Dermis blood vessel endothelial cell (primary cell): Measurements from ENCODE around the gene C3orf20. TPM values are rescaled to one million over a fixed set of nuclear protein-coding genes. Genes with fewer than 3 reads are reported as not detected.
"Not testable (repeated sequence)": the region's sequence is repeated elsewhere in the genome, so short reads cannot be mapped to it uniquely, and the experiment has no call there.

Experiments
- DNase-seq: peaks from one replicate; pipeline ENCODE4 v3.0.0; 2010
- total RNA-seq: library from RNA; depleted of rRNA; stranded (reverse); fragments of >200 nt; gene quantifications from 2 replicates; pipeline ENCODE4 v1.2.3, GENCODE V29; 2014

Gene C3orf20
- total RNA-seq, 1 donor from 2014 or later, result not detected

- DNase-seq, result no peak
These were observed 126.1 kb downstream of the C3orf20 start for GRCh38 chr3:14801031-14801430.

- DNase-seq, result no peak
These were observed 126.9 kb downstream of the C3orf20 start for GRCh38 chr3:14801668-14802380.

DNA sequence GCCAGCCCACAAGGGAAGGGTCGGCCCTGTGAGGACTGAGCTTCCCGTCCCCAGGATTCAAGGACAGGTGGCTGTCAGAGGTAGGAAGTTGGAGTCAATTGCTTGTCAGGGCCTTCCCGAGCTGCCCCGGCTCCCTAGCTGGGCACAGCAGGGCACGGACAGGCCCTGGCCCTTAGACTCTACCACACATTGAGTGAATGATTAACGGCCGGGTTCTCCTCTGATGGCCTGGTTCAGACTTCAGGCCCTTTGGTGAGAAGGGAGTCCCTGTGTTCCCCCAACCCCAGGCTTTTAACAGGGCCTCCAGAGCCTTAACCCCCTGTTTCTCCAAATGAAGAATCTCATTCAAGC lies 127.4 kb downstream of the C3orf20 start:
- DNase-seq, result no peak

- DNase-seq, result peak; percentile 91
These were observed 128.4 kb downstream of the C3orf20 start for GRCh38 chr3:14803101-14803980.

GRCh38 chr3:14803981-14804834 lies 129.3 kb downstream of the C3orf20 start:
- DNase-seq, result peak; percentile 94

DNA sequence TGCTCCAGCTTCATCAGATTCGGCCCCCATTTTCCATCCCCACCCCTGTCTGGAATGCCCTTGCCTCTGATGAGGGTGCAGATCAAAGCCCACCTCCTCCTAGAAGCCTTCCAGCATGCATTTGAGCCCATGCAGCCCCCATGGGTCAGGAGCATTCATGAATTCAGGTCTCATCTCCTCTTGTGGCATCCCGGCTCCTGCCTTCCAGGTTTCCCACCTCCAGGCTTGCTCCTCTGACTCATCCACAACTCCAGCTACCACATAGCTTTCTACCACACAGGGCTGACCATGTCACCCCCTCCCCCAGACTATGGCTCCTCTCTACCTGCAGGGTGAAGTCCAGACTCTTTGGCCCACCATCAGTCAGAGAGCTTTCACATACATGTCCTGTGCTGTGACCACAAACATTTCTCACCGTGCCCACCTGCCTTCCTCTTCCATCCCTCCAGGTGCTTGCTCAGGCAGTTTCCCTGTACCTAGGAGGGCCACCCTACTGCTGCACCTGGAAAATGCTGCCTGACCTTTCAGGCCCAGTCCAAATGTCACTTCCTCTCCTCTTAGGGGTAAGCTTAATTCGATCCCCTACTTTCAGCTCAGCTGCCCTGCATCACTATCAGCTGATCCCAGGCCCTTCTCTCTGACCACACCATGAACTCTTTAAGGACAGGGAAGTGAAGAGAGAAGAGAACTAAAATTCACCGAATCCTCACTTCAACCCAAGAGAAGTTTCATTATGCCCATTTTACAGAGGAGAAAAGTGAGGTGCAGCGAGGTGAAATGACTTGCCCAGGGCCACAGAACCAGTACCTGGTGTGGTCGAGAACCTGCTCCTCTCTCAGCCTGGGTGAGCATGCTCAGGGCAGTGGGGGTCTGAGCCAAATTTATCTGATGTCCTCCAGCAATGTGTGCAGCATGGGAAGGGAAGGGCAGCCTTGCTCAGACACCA lies 130.2 kb downstream of the C3orf20 start:
- DNase-seq, result peak; percentile 61

GRCh38 chr3:14805961-14806537 lies 131.1 kb downstream of the C3orf20 start:
- no peak for DNase-seq

DNA sequence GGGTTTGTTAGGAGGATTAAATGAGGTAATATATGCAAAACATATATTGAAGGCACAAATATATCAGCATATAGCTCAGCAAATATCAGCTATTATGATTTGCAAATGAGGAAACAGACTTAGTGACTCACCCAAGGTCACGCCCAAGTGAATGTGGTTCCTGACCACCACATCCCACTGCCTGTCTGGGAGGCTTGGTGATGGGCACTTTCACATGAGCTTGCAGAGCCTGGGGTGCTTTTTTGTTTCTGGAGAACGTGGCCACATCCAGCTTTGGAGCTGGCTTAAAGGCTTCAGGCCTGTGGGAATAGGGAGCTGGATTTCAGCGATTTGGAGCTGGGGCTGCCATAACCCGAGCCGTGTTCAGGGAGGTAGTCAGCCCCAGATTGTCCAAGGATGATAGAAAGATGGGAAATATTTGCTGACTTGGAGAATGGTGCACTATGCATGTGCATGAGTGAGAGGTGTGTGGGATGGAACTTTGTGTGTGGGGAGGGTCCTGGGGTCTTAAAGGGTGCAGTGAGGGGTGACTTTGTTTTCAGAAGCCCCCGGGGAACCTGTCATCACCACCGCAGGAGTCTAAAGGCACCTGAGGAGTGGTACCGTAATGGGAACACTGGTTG lies 131.8 kb downstream of the C3orf20 start:
- DNase-seq, result peak; percentile 93

DNA sequence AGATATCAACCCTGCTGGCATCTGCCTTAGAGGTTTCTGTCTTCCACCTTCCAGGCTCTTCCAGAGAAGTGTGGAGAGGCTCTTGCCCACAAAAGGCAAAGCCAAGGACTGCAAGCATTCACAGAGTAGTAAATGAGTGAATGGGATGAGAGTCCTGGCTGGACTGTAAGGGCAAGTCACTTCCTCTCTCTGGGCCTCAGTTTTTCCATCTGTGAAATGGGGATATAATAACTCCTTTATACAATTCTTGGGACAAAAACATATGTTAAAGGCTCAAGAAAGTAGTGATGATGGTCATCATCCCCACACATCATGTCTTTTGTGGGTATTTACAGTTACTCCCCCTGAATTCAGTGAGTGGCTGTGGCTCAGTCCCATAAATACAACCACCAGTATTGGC lies 133.1 kb downstream of the C3orf20 start:
- no peak for DNase-seq

- no peak for DNase-seq
These were observed 133.7 kb downstream of the C3orf20 start for GRCh38 chr3:14808502-14809266.

- not testable (repeated sequence) for DNase-seq
These were observed 134.7 kb downstream of the C3orf20 start for GRCh38 chr3:14809611-14810010.

- DNase-seq, result peak; percentile 86
These were observed 135.3 kb downstream of the C3orf20 start for GRCh38 chr3:14810070-14810791.

- peak; percentile 49 for DNase-seq
These were observed 136.1 kb downstream of the C3orf20 start for GRCh38 chr3:14810801-14811661.

GRCh38 chr3:14811684-14812083 lies 136.7 kb downstream of the C3orf20 start:
- peak; percentile 68 for DNase-seq

GRCh38 chr3:14812196-14812790 lies 137.4 kb downstream of the C3orf20 start:
- DNase-seq, result peak; percentile 62

GRCh38 chr3:14814411-14814871 lies 139.5 kb downstream of the C3orf20 start:
- no peak for DNase-seq

- DNase-seq, result no peak
These were observed 141.4 kb downstream of the C3orf20 start for GRCh38 chr3:14816359-14816758.
